SH-SY5Y (cell line): ENCODE measurements around the gene FER.

ENCODE experiments used
- GATA2 ChIP-seq: IDR thresholded peaks from 2 replicates; pipeline ENCODE4 v1.6.1; 2011; ENCODE audit warnings: mild to moderate bottlenecking, low read depth, low read length
- GATA3 ChIP-seq: IDR thresholded peaks from 2 replicates; pipeline ENCODE4 v1.6.1; 2011; ENCODE audit warnings: low read depth, mild to moderate bottlenecking, low read length, moderate library complexity

GRCh38 chr5:109030360-109031143 lies 282.9 kb downstream of the FER start:
- no peak for TF ChIP-seq GATA2
- no peak for TF ChIP-seq GATA3
